ENCODE measurements around the gene PDE2A.

DNA sequence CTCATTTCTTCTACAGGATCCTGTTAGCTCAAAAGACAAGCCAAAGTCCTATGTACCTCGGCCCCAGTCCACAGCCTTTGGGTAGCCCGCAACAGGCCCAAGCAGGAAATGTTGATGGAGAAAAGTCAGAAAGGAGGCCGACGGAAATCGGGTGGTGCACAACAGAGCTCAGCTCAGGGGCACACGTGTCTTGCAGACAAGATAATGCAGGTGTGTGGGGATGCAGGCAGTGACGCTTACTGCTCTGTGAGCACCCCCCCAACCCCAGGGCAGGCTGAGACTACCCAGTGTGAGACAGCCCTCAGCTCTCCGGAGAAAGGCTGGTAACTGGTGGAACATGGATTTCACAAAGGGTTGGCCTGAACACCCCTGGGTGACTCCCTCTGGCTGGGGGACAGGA is 4.3 kb upstream of the PDE2A start:
- TF ChIP-seq, protein P1, sequence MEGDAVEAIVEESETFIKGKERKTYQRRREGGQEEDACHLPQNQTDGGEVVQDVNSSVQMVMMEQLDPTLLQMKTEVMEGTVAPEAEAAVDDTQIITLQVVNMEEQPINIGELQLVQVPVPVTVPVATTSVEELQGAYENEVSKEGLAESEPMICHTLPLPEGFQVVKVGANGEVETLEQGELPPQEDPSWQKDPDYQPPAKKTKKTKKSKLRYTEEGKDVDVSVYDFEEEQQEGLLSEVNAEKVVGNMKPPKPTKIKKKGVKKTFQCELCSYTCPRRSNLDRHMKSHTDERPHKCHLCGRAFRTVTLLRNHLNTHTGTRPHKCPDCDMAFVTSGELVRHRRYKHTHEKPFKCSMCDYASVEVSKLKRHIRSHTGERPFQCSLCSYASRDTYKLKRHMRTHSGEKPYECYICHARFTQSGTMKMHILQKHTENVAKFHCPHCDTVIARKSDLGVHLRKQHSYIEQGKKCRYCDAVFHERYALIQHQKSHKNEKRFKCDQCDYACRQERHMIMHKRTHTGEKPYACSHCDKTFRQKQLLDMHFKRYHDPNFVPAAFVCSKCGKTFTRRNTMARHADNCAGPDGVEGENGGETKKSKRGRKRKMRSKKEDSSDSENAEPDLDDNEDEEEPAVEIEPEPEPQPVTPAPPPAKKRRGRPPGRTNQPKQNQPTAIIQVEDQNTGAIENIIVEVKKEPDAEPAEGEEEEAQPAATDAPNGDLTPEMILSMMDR (IDR thresholded peaks at IDR 0.05; ENCODE audit: insufficient read depth, low read depth, low read length): no peak
- no peak for TF ChIP-seq EZH2 (IDR thresholded peaks at IDR 0.05; ENCODE audit: insufficient read depth, low read length)

Measured in astrocyte (in vitro differentiated cells and primary cell).